GM18520 (cell line): ENCODE data around the gene LRRC74A.

Source experiments
- ATAC-seq: cut with Tn5 transposase; IDR thresholded peaks from one replicate; pipeline ENCODE4 v1.9.1; 2021; ENCODE audit not compliant: unreplicated experiment

The LRRC74A gene

DNA sequence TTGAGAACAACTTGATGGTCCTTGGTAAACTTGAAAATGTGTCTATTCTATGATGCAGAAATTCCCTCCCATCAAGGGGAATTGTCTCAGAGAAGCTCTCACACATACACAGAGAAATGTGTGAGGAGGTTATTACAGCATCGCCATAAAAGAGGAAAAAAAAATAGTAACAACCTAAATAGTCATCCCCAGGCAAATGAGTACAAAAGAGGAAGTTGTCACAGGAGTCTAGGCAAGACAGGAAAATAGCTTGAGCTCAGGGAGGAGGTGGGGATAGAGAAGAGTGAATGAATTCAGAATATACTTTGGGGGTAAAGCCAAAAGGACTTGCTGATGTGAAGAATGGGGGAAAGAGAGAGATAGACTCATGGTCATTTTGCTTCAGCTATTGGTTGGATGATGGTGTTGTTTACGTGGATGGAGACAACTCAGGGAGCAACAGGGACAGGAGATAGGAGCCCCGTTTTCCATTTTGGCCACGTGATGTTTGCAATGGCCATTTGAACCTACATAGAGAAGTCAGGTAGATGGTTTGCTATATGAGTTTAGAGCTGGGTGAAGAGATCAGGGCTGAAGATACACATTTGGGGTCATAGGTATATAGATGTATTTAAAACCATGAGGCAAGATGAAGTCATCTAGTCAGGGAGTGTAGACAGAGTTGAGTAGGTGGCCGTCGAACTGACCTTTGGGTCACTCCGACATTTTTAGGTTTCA is 20.3 kb downstream of the LRRC74A start:
- no peak for ATAC-seq

DNA sequence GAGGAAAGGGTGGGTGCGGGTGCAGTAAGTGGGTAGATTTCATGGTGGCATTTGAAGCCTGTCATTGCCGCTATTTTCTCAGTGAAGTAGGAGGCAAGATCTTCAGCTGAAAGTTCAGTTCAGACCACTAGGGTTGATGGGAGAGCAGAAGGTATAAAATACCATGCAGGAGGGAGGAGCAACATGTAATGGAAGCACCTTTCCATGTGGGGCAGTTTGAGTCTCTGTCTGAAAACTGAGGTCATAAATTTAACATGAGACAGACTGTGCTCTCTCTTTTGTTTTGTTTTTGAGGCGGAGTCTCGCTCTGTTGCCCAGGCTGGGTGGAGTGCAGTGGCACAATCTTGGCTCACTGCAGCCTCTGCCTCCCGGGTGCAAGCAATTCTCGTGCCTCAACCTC is 22.7 kb downstream of the LRRC74A start:
- ATAC-seq: no peak

DNA sequence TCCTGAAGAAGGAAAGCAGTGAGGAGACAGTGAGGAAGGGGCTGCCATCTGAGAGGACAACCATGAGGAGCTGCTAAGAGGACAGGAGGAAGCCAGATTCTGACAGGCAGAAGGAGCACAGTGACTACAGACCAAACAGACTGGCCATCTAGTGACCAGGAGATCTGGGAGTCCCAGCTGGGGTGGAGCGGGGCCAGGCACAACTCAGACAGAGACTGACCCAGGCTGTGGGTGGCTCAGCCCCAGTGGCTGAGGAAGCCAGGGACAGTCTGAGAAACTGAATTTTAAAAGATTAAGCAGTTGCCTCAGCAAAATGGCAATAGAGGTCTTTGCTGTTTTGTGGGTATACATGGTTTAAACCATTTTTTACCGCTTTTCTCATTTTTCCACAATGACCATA is 28.9 kb downstream of the LRRC74A start:
- no peak for ATAC-seq

DNA sequence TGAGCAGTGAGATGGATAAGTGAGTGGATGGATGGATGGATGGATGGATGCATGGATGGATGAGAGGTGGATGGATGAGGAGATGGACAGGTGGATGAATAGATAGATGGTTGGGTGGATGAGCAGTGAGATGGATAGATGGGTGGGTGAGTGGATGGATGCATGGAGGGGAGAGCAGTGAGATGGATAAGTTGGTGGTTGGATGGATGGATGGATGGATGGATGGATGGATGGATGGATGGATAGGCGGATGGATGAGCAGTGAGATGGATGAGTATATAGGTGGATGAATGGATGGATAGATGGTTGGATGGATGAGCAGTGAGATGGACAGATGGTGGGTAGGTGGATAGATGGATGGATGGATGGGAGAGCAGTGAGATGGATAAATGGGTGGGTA is 30.6 kb downstream of the LRRC74A start:
- ATAC-seq: no peak

DNA sequence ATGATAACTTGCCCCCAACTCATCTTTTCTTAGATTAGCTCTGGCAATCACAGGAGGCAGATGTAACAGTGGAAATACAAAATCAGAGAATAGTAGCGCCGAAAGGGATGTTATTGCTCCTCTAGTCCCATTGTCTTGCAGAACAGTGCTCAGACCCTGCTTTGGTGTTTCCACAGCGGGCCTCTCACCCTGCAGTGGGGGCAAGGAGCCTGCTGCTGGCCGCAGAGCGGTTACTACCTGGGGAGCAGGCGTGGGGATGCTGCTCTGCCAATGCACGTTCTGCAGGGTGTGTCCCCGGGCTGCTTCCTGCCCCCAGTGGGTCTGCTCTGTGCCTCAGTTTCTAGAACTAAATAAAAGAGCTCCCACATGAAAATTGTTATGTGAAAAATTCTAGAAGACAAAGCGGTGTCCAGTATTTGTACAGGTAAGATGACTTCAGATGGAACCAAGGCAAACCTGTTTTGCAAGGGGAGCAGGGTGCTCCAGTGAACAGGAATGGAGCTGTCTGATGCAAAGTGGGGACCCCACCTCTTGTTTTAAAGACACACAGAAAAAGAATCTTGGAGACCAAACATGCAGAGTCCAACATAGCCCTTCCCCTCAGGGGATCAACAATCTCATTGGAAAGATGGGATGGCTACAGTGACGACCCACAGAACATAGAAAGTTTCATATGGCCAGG is 35.5 kb downstream of the LRRC74A start:
- ATAC-seq: no peak

DNA sequence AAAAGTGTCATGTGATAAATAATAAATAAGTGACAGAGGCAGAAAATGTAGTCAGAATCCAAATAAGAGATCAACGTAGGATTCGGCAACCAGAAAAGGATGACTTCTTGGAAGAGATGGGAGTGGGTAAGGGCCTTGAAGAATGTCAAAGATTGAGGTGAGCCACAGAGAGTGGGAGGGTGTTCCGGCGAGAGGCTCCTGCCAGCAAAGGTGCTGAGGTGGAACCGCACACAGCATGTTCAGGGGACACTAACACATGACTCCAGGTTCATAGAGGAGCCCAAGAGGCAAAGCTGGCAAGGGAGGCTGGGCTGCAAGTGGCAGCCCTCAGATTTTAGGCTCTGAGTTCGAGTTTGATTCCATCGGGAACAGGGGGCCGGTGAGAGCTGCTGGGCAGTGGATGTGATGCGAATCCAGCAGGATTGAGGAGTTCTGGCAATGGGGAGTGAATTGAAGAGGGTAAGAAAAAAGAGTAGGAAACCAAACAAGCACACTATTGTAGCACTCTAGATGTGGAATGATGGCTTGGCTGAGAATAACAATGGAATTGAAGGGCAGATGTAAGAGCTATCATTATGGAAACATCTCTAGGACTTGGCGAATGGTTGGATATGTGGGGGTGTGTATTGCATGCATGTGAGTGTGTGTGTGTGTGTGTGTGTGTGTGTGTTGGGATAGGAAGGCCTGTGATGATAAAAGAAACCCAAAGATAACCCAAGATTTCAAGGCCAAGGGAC is 36.5 kb downstream of the LRRC74A start:
- ATAC-seq: no peak

DNA sequence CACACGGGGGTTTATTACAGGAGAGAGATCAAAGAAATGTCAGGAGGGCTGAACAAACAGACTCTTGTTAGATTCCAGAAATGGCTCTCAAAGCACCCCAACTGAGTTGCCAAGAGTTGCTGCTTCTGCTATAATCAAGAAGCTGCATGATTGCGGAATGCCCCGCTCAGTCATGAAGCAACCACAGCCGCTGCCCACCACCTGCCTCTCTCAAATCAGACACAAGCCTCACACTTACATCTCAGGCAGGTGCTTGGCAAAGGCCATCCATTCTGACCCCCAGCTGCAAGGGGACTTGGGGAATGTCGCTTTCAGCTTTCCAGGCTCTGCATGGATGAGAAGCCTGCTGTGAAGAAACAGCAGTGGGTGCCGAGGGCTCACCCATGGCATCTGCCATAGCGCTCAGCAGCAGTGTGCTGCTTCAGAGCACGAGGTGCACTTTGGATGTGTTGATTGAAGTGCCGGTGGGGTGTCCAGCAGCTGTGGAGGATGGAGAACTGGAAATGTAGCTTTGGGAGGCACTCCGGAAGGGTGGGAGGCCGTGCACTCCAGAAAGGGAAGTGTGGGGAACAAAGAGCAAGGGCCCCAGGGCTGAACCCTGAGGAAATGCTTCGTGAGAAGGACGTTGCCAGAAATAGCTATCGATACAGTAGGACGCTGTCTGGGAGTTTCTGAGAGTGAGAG is 37.7 kb downstream of the LRRC74A start:
- no peak for ATAC-seq

DNA sequence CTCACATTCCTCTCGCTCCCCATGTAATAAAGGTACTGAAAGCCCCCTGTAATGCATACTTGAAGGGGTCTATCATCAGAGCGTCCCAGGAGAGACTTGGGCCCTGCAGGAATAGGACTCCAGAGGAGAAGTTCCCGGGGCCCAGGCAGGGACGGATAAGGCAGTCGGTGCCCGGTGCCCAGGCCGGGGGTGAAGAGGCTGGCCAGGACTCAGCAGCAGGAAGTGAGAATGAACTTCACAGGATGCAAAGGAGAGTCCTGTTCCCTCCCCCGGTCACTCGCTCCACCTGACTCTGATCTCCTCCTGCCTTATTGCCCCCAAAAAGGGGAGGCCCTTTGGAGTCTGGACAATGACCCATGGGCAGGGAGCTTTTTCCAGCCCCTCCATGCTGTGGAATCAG is 40.2 kb downstream of the LRRC74A start:
- no peak for ATAC-seq

DNA sequence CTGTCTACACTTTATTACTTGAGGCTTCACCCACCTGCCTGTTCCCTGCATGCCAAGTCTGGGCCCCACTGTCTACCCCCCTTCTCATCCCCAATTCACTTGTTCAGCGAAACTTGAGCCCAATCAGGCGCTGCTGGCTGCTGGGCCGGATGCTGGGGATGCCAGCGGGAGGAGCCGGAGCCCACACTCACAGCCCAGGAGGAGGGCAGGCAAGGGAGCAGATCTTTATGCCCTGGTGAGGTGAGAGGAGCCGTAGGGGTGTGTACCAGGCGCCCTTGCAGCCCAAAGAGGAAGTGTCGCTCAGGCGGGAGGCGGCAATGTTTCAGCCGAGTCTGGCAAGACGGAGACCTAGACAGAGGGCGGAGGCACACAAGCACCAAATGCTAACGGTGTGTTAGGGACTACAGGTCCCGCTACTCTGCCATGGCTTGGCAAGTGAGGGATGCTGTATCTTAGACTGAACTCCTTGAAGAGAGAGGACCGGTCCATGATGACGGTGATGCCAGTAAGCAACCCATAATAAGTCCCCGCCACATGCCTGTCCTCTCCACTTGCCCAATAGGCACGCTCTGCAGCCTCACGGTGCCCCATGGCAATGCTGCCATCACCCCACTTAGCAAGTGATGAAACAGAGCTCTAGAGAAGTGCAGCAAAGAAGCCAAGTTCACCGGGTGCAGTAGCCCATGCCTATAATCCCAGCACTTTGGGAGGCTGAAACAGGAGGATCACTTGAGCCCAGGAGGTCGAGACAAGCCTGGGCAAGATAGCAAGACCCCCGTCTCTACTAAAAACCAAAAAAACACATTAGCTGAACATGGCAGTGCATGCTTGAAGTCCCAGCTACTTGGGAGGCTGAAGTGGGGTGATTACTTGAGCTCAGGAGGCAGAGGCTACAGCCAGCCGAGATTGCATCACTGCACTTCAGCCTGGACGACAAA is 41.6 kb downstream of the LRRC74A start:
- ATAC-seq: no peak

DNA sequence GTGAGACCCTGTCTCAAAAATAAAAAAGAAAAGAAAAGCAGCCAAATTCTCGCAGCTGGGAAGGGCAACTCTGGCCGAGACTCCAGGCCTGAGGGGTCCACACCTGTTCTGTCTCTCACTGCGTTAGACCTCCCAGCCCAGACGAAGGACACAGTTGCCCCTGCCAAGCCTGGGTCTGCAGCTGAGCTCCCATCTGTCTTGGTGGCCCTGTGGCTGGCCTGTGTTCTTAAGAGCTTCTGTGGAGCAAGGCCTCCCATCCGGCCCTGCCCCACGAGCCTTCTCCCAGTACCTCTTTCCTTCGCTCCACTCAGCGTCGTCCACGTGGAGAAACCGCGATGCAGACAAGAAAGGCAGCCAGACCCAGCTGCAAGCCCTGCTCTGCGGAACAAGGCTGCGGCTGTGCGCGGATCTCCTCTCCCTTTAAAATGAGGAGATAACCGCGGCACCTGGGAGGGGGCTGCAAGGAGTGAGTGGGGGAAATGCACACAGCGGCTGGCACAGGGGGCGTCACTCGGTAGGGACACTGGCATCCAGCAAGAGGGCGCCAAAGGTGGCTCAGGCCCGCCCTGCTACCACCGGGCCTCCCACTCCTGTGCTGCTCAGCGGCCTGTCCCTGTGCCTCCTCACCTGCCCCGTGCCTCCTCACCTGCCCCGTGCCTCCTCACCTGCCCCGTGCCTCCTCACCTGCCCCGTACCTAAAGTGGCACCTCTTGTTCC is 42.4 kb downstream of the LRRC74A start:
- ATAC-seq: no peak

DNA sequence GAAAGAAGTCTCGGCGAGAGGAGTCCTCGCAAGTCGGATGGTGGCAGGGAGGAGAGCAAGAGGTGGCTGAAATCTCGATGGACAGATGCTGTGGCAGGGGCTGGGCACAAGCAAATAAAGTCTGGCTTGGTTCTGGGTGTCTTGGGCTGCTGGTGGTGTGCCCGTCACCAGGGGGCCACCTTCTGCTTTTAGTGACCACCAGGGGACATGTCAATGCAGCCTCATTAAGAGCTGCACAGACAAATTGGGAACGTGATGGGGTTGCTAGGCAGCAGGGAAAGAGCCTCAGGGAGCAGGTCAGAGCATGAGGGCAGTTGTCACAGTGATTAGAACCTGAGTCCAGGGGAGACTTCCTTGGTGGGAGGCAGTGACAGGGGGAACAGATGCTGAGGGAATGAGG is 44.0 kb downstream of the LRRC74A start:
- no peak for ATAC-seq

DNA sequence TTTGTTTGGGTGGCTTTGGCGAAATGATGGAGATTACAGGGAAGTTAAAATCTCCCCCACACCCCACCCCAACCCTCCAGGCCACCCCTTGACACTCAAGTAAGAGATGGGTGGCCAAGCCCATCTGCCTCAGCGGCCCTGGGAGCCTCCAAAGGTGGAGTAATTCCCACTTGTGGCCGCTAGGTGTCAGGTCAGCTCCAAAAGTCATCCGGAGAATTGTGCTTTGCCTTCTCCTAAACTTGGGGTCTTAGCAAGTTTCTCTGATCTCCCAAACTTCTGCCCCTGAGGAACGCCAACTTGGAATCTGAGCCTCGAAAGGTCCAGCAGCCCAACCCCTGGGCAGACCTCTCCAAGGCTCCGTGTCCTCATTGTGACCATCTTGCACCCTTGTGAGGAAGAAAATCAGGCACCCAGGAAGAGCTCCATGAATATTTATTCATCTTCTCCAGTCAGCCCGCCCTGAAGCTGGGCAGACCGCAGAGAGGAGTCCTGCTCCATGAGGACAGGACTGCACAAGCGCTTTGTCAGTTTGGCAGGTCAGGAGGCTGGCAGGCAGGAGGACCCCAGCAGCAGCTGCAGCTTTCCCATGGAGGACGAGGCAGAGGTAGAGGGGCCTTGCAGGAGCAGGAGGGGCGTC is 46.7 kb downstream of the LRRC74A start:
- ATAC-seq: no peak

DNA sequence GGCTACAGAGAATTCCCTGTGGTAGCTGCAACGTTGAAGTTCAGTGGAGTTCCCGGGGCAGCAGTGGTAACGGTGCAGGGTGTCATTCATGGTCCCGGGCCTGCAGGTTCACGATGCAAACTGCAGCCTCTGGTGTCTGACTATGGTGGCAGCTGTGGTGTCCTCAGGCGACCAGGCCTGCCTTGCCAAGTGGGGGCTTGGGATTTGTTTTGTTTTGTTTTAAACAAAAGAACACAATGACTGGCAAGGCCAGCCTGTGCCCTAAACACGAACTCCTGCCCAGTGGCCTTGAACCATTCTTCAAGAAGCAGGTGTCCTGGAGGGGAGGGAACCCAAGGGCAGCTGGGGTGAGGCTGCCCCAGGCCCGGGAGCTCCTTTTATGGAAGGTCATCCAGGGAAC is 48.5 kb downstream of the LRRC74A start:
- no peak for ATAC-seq

DNA sequence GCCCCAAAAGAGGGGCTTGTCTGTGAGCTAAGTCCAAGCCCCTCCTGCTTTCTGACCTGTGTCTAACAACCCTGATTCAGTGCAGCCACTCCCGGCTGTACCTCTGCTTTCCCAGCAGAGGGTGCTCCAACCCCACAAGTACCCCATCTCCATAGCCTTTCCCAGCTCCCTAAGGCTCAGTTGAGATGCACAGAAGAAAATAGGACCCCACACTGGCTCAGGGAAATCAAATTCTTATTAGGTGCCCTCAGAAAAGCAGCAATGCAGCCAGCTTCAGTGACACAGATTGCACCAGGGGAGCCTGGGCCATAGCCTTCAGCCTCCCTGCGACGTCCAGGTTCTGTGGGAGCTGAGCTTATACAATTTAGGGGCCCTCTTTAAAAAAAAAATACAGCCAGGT is 49.9 kb downstream of the LRRC74A start:
- no peak for ATAC-seq

DNA sequence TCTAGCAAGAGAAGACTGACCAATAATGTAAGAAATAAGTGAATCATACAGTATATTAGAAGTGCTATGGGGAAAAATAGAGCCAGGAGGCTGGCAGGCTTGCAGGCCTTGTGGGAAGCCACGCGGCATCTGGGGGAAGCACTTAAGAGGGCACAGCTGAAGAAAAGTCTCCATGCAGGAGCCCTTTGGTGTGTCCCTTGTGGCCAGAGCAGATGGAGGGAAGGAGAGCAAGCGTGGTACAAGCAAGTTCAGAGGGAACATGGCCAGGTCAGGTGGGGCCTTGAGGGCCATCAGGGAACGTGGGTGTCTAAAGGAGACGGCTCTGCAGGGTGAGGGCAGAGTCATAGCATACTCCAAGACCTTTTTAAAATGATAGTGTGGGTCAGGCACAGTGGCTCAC is 51.7 kb downstream of the LRRC74A start:
- no peak for ATAC-seq

DNA sequence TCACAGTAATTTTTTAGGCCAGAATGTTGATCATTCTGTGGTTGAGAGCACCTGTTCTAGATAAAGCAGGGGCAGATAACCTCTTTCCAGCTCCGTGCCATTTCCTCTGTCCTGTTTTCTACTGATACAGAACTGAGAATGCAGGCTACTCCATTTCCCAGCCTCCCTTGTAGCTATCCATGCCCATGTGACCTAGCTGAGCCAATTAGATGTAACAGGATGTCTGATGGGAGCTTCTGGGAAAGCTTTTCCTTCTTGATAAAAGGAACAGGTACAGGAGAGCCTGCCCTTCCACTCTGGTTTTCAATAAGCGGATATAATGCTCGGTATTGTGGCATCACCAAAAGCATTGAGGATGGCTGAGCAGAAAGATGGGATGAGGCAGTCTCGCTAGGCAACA is 54.2 kb downstream of the LRRC74A start:
- ATAC-seq: no peak

DNA sequence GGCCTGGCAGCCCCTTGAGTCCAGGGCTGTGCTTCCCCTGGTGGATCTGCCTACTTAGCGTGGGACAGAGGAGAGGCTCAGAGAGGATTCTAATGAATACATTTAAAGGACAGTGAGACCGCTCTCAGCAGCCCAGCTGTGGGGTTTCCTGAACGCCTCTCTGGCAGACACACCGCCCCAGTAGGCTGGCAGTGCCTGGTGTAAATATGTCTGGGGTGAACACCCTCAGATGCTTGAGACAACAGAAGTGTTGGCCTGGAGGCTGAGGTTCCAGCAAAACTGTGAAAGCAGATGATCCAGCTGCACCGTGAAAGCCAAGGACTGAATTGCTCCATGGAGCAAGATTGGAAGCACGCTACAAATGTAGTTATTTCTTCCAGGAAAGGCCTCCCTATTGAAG is 55.1 kb downstream of the LRRC74A start:
- ATAC-seq: no peak

DNA sequence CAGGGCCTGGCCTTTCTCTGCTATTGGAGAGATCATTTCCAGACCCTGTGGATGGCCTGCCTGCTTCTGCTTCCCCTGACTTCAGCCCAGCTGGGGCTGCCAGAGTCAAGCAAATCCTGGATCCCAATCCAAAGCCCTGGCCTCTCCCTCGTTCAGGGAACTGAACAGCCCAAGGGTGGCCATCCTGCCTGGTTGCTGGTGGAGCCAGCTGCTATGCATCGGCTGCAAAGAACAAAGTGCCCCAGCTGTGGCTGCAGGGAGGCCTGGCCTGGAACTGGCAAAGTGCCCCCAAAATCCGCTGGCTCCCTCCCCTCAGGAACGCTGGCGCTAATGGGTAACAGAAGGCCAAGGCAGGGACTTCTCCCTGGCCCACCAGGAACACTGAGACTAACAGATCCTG is 56.4 kb downstream of the LRRC74A start:
- no peak for ATAC-seq

DNA sequence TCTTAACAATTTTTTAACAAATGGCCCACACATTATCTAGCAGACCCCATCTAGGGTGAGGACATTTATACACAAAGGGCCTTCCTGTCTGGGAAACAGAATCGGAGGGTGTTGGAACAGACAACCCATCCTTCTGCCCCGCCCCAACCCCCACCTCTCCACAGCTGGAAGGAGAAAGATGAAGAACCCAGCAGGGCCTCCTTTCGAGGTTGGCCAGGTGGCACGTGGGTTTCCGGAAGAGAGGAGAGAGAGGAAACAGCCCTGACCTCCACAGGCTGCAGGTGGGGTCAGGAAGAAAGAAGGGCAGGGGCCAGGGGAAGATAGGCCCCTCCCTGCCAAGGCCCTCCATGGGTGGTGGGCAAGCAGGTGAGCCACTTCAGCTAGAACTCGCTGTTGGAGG is 57.2 kb downstream of the LRRC74A start:
- ATAC-seq: no peak
